ENCODE results near the gene UEVLD. TPM values are rescaled to one million over a fixed set of nuclear protein-coding genes. Genes with fewer than 3 reads are reported as not detected.
"Not testable (repeated sequence)": the region's sequence is repeated elsewhere in the genome, so short reads cannot be mapped to it uniquely, and the experiment has no call there.

The UEVLD gene
- polyA plus RNA-seq (2014; cell fraction: cytosol; rRNA removed) = 7.1 and 7.8 TPM in 2 replicates
- 3.5 and 4.4 TPM in 2 replicates for polyA plus RNA-seq (2014; cell fraction: nucleus; rRNA removed)

GRCh38 chr11:18588297-18589252 is at the start of gene UEVLD:
Gene UEVLD, minus strand, starts transcription at chr11:18588734. Its CDS starts 80 bp downstream, at chr11:18588654.
- peak; percentile 88 for DNase-seq (ENCODE audit: low spot score)

- peak; percentile 99 for DNase-seq (ENCODE audit: low spot score)
These were observed 45.9 kb upstream of the UEVLD start, which contains the start of gene SPTY2D1 for GRCh38 chr11:18634140-18635032. Gene SPTY2D1, minus strand, starts transcription at chr11:18634342. Its CDS starts 85 bp downstream, at chr11:18634257.

GRCh38 chr11:18633256-18634139 is 45.0 kb upstream of the UEVLD start:
- DNase-seq (ENCODE audit: low spot score) = peak; percentile 25

- no peak for DNase-seq (ENCODE audit: low spot score)
These were observed 44.3 kb upstream of the UEVLD start for GRCh38 chr11:18632841-18633240.

GRCh38 chr11:18624161-18624560 is 35.6 kb upstream of the UEVLD start:
- no peak for DNase-seq (ENCODE audit: low spot score)

GRCh38 chr11:18623707-18624106 is 35.2 kb upstream of the UEVLD start:
- no peak for DNase-seq (ENCODE audit: low spot score)

GRCh38 chr11:18618342-18619025 is 29.9 kb upstream of the UEVLD start:
- no peak for DNase-seq (ENCODE audit: low spot score)

- no peak for DNase-seq (ENCODE audit: low spot score)
These were observed 29.3 kb upstream of the UEVLD start for GRCh38 chr11:18617688-18618341.

- DNase-seq (ENCODE audit: low spot score) = no peak
These were observed 27.3 kb upstream of the UEVLD start for GRCh38 chr11:18615628-18616392.

- no peak for DNase-seq (ENCODE audit: low spot score)
These were observed 26.1 kb upstream of the UEVLD start for GRCh38 chr11:18614667-18615066.

- DNase-seq (ENCODE audit: low spot score) = no peak
These were observed 23.9 kb upstream of the UEVLD start for GRCh38 chr11:18612394-18612793.

- DNase-seq (ENCODE audit: low spot score) = no peak
These were observed 22.7 kb upstream of the UEVLD start for GRCh38 chr11:18611196-18611595.

GRCh38 chr11:18608376-18608775 is 19.8 kb upstream of the UEVLD start:
- no peak for DNase-seq (ENCODE audit: low spot score)

- no peak for DNase-seq (ENCODE audit: low spot score)
These were observed 12.5 kb upstream of the UEVLD start for GRCh38 chr11:18600915-18601569.

- DNase-seq (ENCODE audit: low spot score) = no peak
These were observed 11.3 kb upstream of the UEVLD start, which contains the start of gene MISFA for GRCh38 chr11:18599739-18600230. Gene MISFA, plus strand, starts transcription at chr11:18599789. Its CDS starts 140 bp downstream, at chr11:18599929.

GRCh38 chr11:18594999-18595749 is 6.6 kb upstream of the UEVLD start:
- no peak for DNase-seq (ENCODE audit: low spot score)

- DNase-seq (ENCODE audit: low spot score) = not testable (repeated sequence)
These were observed 5.6 kb upstream of the UEVLD start for GRCh38 chr11:18594088-18594487.

Data from SK-N-DZ (cell line).